Glutamatergic neuron (in vitro differentiated cells): Measurements from ENCODE around the gene FIGN. TPM values are rescaled to one million over a fixed set of nuclear protein-coding genes. Genes with fewer than 3 reads are reported as not detected.

Experiments
- DNase-seq: peaks from one replicate; pipeline ENCODE4 v3.0.0; 2022
- H3K27ac Mint-ChIP-seq: one replicate; pipeline ENCODE4 v1.8.0; 2020; ENCODE audit warnings: mild to moderate bottlenecking, mixed read lengths, inconsistent platforms; ENCODE audit not compliant: unreplicated experiment
- H3K27me3 Mint-ChIP-seq: one replicate; pipeline ENCODE4 v1.8.0; 2020; ENCODE audit warnings: mild to moderate bottlenecking, moderate library complexity, mixed read lengths, inconsistent platforms; ENCODE audit not compliant: unreplicated experiment
- H3K36me3 Mint-ChIP-seq: one replicate; pipeline ENCODE4 v1.8.0; 2020; ENCODE audit warnings: mild to moderate bottlenecking, mixed read lengths, inconsistent platforms; ENCODE audit not compliant: unreplicated experiment
- H3K4me1 Mint-ChIP-seq: one replicate; pipeline ENCODE4 v1.8.0; 2020; ENCODE audit warnings: mild to moderate bottlenecking, low read depth, mixed read lengths, inconsistent platforms; ENCODE audit not compliant: unreplicated experiment
- H3K4me3 Mint-ChIP-seq: one replicate; pipeline ENCODE4 v1.8.0; 2020; ENCODE audit warnings: mild to moderate bottlenecking, mixed read lengths, inconsistent platforms; ENCODE audit not compliant: unreplicated experiment
- H3K9me3 Mint-ChIP-seq: one replicate; pipeline ENCODE4 v1.8.0; 2020; ENCODE audit warnings: mild to moderate bottlenecking, moderate library complexity, mixed read lengths, inconsistent platforms; ENCODE audit not compliant: unreplicated experiment
- total RNA-seq: library from RNA; stranded (reverse); fragmentation: NEBNext Ultra II Directional; extraction: Animal tissue kit (Norgen Biotek cat#: 25700); gene quantifications from one replicate; pipeline ENCODE4 v1.2.1, GENCODE V29; 2021; ENCODE audit not compliant: unreplicated experiment
- TF ChIP-seq, protein P1 (sequence below): fragments of 200-600 bp; sonication (generic); IDR thresholded peaks from one replicate; pipeline ENCODE4 v1.5.0; 2021; ENCODE audit not compliant: partially characterized antibody, unreplicated experiment

The FIGN gene
- total RNA-seq, 1 donor from 2014 or later: 12.4 TPM

DNA sequence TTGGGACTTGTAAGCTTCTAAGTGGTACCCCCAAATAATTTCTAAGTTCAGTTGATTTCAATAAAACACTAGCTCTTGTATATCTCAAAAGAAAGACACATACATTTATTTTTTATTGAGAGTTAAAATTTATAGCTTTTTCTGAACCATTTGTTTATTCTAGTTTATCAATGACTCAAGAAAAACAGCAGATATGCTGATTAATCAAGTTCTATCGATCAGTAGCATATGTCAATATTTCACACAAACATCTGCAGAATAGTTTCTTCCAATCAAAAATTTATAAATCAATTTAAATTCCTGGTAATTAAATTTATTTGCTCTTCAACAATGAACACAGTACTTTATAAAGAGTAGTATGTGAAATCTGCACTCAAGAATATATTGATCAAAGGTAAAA is 5.3 kb downstream of the FIGN start:
- Mint-ChIP-seq H3K36me3 (no peaks in the 10 kb centered on the region), H3K27me3 (peaks cover 3% of the 10 kb centered on the region), H3K27ac (no peak overlapping the region), H3K4me3 (no peak overlapping the region), H3K4me1 (peaks cover 26% of the 10 kb centered on the region), H3K9me3 (no peaks in the 10 kb centered on the region)
- no peak for DNase-seq
- TF ChIP-seq, protein P1, sequence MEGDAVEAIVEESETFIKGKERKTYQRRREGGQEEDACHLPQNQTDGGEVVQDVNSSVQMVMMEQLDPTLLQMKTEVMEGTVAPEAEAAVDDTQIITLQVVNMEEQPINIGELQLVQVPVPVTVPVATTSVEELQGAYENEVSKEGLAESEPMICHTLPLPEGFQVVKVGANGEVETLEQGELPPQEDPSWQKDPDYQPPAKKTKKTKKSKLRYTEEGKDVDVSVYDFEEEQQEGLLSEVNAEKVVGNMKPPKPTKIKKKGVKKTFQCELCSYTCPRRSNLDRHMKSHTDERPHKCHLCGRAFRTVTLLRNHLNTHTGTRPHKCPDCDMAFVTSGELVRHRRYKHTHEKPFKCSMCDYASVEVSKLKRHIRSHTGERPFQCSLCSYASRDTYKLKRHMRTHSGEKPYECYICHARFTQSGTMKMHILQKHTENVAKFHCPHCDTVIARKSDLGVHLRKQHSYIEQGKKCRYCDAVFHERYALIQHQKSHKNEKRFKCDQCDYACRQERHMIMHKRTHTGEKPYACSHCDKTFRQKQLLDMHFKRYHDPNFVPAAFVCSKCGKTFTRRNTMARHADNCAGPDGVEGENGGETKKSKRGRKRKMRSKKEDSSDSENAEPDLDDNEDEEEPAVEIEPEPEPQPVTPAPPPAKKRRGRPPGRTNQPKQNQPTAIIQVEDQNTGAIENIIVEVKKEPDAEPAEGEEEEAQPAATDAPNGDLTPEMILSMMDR: no peak

DNA sequence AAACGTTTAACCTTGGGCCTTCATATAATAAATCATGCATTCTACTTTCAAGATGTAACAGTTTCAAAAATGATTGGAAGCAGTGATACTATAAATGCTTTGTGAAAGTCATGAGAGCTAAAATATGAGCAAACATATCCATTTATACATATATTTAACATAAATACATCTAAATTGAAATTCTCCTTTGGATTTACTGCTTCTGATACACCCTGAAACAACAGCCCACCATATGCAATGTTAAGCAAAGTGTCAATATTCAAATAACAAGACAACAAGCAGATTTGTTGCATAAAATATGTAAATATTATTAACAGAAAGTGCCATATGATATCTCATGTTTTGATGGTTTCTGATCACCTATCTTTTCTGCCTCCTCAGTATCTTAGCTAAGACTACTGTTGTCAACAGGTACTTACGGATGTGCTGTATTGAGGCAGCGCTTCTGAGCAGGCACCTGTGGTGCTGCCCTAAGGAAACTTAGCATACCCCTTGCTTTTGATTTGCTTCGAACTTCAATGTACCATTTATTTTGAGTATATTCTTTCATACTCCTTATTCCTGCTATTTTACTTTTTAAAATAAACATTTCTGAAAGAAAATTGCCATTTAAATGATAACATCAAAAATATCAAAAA is 6.1 kb downstream of the FIGN start:
- H3K27me3 Mint-ChIP-seq: no peaks in the 10 kb centered on the region
- H3K9me3 Mint-ChIP-seq: no peaks in the 10 kb centered on the region
- H3K4me1 Mint-ChIP-seq: peaks cover 26% of the 10 kb centered on the region
- H3K27ac Mint-ChIP-seq: no peak overlapping the region
- DNase-seq: no peak
- H3K4me3 Mint-ChIP-seq: no peak overlapping the region
- H3K36me3 Mint-ChIP-seq: no peaks in the 10 kb centered on the region
- TF ChIP-seq, protein P1: no peak

GRCh38 chr2:163723881-163724280 is 11.9 kb downstream of the FIGN start:
- H3K4me1 Mint-ChIP-seq: peaks cover 10% of the 10 kb centered on the region
- TF ChIP-seq, protein P1: no peak
- H3K9me3 Mint-ChIP-seq: no peaks in the 10 kb centered on the region
- no peaks in the 10 kb centered on the region for H3K36me3 Mint-ChIP-seq
- H3K27ac Mint-ChIP-seq: no peak overlapping the region
- DNase-seq: no peak
- no peak overlapping the region for H3K4me3 Mint-ChIP-seq
- no peaks in the 10 kb centered on the region for H3K27me3 Mint-ChIP-seq

DNA sequence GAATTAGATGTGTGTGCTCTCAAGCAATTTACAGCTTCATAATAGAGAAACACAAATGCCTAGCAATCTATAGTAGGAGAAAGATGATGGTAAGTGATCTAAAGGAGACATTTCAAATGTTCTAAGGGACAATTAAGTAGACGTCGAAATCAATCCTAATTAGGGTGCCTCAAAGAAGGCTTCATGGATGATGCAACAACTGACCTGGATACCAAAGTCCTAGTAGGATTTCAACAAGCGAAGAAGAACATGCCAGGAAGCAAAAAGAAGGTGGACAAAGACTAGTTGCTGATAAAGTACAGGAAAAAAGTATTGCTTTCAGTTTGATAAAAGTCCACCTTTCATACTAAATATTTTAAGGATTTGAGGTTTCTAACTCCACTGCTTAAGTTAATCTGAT is 12.5 kb downstream of the FIGN start:
- Mint-ChIP-seq H3K27ac (no peak overlapping the region), H3K9me3 (no peaks in the 10 kb centered on the region), H3K4me3 (no peak overlapping the region), H3K4me1 (peaks cover 12% of the 10 kb centered on the region), H3K27me3 (no peaks in the 10 kb centered on the region), H3K36me3 (no peaks in the 10 kb centered on the region)
- TF ChIP-seq, protein P1: no peak
- no peak for DNase-seq

GRCh38 chr2:163719331-163719730 is 16.5 kb downstream of the FIGN start:
- no peak overlapping the region for H3K27ac Mint-ChIP-seq
- DNase-seq: no peak
- H3K4me1 Mint-ChIP-seq: peaks cover 39% of the 10 kb centered on the region
- no peak overlapping the region for H3K4me3 Mint-ChIP-seq
- H3K27me3 Mint-ChIP-seq: no peaks in the 10 kb centered on the region
- H3K36me3 Mint-ChIP-seq: no peaks in the 10 kb centered on the region
- peaks cover 2% of the 10 kb centered on the region for H3K9me3 Mint-ChIP-seq
- TF ChIP-seq, protein P1: no peak
